ENCODE results near the gene ZNF609. TPM values are rescaled to one million over a fixed set of nuclear protein-coding genes. Genes with fewer than 3 reads are reported as not detected.
A peak's percentile ranks its signal among the peaks of the same experiment; 100 is the strongest.

ZNF609 gene
- total and polyA plus RNA-seq, 10 of the 15 experiments (the other 5 are each of a cell fraction or from before 2014, with no cell fraction given) = 5.1 to 35.3 (median 13.6) TPM

DNA sequence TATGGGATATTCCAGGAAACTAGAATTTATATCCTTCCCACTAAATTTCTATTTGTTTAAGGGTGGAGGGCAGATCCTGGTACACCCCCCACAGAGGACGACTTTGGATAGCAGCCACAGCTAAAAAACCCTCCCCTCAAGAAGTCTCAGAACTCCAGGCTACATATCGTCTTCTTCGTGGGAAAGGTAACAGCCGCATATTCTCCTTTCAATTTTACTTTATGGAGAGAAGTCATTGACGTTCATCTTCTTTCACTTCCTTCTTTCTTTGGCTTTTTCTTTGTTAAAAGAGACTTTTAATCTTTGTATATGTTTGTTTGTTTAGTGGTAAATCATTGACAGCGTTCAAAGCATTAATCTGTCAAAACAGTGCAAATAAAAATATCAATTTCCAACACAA, 36.4 kb upstream of the ZNF609 start (continued):
- TF ChIP-seq, protein P1, sequence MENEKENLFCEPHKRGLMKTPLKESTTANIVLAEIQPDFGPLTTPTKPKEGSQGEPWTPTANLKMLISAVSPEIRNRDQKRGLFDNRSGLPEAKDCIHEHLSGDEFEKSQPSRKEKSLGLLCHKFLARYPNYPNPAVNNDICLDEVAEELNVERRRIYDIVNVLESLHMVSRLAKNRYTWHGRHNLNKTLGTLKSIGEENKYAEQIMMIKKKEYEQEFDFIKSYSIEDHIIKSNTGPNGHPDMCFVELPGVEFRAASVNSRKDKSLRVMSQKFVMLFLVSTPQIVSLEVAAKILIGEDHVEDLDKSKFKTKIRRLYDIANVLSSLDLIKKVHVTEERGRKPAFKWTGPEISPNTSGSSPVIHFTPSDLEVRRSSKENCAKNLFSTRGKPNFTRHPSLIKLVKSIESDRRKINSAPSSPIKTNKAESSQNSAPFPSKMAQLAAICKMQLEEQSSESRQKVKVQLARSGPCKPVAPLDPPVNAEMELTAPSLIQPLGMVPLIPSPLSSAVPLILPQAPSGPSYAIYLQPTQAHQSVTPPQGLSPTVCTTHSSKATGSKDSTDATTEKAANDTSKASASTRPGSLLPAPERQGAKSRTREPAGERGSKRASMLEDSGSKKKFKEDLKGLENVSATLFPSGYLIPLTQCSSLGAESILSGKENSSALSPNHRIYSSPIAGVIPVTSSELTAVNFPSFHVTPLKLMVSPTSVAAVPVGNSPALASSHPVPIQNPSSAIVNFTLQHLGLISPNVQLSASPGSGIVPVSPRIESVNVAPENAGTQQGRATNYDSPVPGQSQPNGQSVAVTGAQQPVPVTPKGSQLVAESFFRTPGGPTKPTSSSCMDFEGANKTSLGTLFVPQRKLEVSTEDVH (IDR thresholded peaks at IDR 0.05; ENCODE audit: low read depth, partially characterized antibody) = no peak
- TF ChIP-seq, protein P2, sequence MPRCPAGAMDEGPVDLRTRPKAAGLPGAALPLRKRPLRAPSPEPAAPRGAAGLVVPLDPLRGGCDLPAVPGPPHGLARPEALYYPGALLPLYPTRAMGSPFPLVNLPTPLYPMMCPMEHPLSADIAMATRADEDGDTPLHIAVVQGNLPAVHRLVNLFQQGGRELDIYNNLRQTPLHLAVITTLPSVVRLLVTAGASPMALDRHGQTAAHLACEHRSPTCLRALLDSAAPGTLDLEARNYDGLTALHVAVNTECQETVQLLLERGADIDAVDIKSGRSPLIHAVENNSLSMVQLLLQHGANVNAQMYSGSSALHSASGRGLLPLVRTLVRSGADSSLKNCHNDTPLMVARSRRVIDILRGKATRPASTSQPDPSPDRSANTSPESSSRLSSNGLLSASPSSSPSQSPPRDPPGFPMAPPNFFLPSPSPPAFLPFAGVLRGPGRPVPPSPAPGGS (IDR thresholded peaks at IDR 0.05; ENCODE audit: borderline replicate concordance, insufficient read depth, low read depth, low read length, poor library complexity, severe bottlenecking) = no peak
- no peak for TF ChIP-seq NR2C2 (IDR thresholded peaks at IDR 0.05; ENCODE audit: borderline replicate concordance, control insufficient read depth, insufficient read length, low read depth)
- no peak for TF ChIP-seq NFYB (IDR thresholded peaks at IDR 0.05; ENCODE audit: insufficient read depth, low read depth, low read length)
- TF ChIP-seq YY1 (IDR thresholded peaks at IDR 0.05; ENCODE audit: low read depth, low read length) = no peak
- no peak for TF ChIP-seq RFX5 (IDR thresholded peaks at IDR 0.05; ENCODE audit: low read depth, low read length)
- TF ChIP-seq HDGF (IDR thresholded peaks at IDR 0.05) = no peak
- no peak for TF ChIP-seq SIN3A (IDR thresholded peaks at IDR 0.05; ENCODE audit: low read depth, low read length)
- TF ChIP-seq BCL11A (IDR thresholded peaks at IDR 0.05; ENCODE audit: low read depth, low read length) = peak; percentile 56; the same call in 1 of the 2 replicates
- no peak for TF ChIP-seq SIX5 (IDR thresholded peaks at IDR 0.05; ENCODE audit: low read depth, low read length, severe bottlenecking)
- peak; percentile 70 for TF ChIP-seq ATF7 (IDR thresholded peaks at IDR 0.05; ENCODE audit: low read depth)
- no peak for TF ChIP-seq NFYA (IDR thresholded peaks at IDR 0.05; ENCODE audit: borderline replicate concordance, low read depth, low read length)
- TF ChIP-seq RCOR1 (conservative IDR thresholded peaks at IDR 0.05; ENCODE audit: low read depth, low read length) = no peak
- no peak for TF ChIP-seq SMARCA5 (IDR thresholded peaks at IDR 0.05)
- TF ChIP-seq PKNOX1 (IDR thresholded peaks at IDR 0.05) = peak; percentile 12; the same call in 1 of the 2 replicates
- TF ChIP-seq KDM1A (IDR thresholded peaks at IDR 0.05; ENCODE audit: borderline replicate concordance) = no peak
- TF ChIP-seq NR2F1 (conservative IDR thresholded peaks at IDR 0.05) = no peak
- TF ChIP-seq IKZF1 (conservative IDR thresholded peaks at IDR 0.05) = peak; percentile 90
- no peak for TF ChIP-seq TBL1XR1 (IDR thresholded peaks at IDR 0.05; ENCODE audit: low read depth, low read length)
- TF ChIP-seq TCF12 (IDR thresholded peaks at IDR 0.05; ENCODE audit: low read depth, low read length) = no peak
- no peak for TF ChIP-seq E4F1 (IDR thresholded peaks at IDR 0.05; ENCODE audit: borderline replicate concordance, partially characterized antibody)
- no peak for TF ChIP-seq NRF1 (conservative IDR thresholded peaks at IDR 0.05; ENCODE audit: low read depth, low read length)
- peak; percentile 50; the same call in 1 of the 2 replicates for TF ChIP-seq GATAD2B (conservative IDR thresholded peaks at IDR 0.05; ENCODE audit: low read depth)
- no peak for TF ChIP-seq STAT1 (conservative IDR thresholded peaks at IDR 0.05)
- TF ChIP-seq TCF7 (IDR thresholded peaks at IDR 0.05; ENCODE audit: borderline replicate concordance) = no peak
